Panc1 (cell line): Measurements from ENCODE around the gene RASA3.

Source experiments
- POLR2AphosphoS5 ChIP-seq: IDR thresholded peaks from 2 replicates; pipeline ENCODE4 v1.6.1; 2012; ENCODE audit warnings: mild to moderate bottlenecking, low read depth, low read length, moderate library complexity
- SIN3A ChIP-seq: IDR thresholded peaks from 2 replicates; pipeline ENCODE4 v1.6.1; 2012; ENCODE audit warnings: low read depth, mild to moderate bottlenecking, low read length, moderate library complexity, borderline replicate concordance; ENCODE audit not compliant: insufficient read depth
- TCF7L2 ChIP-seq: IDR thresholded peaks from 2 replicates; pipeline ENCODE4 v1.6.1; 2011; ENCODE audit warnings: mild to moderate bottlenecking, low read depth, low read length, inconsistent platforms
- TF ChIP-seq, protein P1 (sequence below): fragments of 450-650 bp; IDR thresholded peaks from 2 replicates; pipeline ENCODE4 v1.5.1; 2017; ENCODE audit warnings: mild to moderate bottlenecking
- TF ChIP-seq, protein P2 (sequence below), 2 experiments: IDR thresholded peaks; 2 replicates each; pipeline ENCODE4 v1.6.1; 2011 to 2012; ENCODE audit warnings: low read depth in 2 of 2, control low read depth in 1 of 2, low read length in 1 of 2, mild to moderate bottlenecking in 1 of 2, moderate library complexity in 1 of 2; ENCODE audit not compliant: insufficient read depth in 1 of 2

DNA sequence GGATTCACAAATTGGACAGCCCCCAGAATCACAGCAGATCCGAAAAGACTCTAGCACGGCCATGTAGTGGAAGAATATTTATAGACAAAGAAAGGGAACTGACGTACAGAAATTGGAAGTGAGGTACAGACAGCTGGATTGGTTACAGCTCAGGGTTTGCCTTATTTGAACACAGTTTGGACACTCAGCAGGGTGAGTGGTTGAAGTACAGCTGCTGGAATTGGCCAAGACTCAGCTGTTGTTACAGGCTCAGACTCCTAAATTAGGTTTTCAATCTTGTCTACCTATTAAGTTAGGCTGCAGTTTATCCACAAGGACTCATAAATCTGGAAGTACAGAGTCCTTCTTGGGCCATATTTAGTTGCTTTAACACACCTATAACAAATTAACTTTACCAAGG, 40.8 kb upstream of the RASA3 start:
- TF ChIP-seq, protein P1, sequence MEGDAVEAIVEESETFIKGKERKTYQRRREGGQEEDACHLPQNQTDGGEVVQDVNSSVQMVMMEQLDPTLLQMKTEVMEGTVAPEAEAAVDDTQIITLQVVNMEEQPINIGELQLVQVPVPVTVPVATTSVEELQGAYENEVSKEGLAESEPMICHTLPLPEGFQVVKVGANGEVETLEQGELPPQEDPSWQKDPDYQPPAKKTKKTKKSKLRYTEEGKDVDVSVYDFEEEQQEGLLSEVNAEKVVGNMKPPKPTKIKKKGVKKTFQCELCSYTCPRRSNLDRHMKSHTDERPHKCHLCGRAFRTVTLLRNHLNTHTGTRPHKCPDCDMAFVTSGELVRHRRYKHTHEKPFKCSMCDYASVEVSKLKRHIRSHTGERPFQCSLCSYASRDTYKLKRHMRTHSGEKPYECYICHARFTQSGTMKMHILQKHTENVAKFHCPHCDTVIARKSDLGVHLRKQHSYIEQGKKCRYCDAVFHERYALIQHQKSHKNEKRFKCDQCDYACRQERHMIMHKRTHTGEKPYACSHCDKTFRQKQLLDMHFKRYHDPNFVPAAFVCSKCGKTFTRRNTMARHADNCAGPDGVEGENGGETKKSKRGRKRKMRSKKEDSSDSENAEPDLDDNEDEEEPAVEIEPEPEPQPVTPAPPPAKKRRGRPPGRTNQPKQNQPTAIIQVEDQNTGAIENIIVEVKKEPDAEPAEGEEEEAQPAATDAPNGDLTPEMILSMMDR, result no peak
- TF ChIP-seq SIN3A (no peak), POLR2AphosphoS5 (no peak), TCF7L2 (no peak)
- TF ChIP-seq, protein P2, sequence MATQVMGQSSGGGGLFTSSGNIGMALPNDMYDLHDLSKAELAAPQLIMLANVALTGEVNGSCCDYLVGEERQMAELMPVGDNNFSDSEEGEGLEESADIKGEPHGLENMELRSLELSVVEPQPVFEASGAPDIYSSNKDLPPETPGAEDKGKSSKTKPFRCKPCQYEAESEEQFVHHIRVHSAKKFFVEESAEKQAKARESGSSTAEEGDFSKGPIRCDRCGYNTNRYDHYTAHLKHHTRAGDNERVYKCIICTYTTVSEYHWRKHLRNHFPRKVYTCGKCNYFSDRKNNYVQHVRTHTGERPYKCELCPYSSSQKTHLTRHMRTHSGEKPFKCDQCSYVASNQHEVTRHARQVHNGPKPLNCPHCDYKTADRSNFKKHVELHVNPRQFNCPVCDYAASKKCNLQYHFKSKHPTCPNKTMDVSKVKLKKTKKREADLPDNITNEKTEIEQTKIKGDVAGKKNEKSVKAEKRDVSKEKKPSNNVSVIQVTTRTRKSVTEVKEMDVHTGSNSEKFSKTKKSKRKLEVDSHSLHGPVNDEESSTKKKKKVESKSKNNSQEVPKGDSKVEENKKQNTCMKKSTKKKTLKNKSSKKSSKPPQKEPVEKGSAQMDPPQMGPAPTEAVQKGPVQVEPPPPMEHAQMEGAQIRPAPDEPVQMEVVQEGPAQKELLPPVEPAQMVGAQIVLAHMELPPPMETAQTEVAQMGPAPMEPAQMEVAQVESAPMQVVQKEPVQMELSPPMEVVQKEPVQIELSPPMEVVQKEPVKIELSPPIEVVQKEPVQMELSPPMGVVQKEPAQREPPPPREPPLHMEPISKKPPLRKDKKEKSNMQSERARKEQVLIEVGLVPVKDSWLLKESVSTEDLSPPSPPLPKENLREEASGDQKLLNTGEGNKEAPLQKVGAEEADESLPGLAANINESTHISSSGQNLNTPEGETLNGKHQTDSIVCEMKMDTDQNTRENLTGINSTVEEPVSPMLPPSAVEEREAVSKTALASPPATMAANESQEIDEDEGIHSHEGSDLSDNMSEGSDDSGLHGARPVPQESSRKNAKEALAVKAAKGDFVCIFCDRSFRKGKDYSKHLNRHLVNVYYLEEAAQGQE (IDR thresholded peaks at IDR 0.05; ENCODE audit: insufficient read depth in 1 of 2, low read depth in 2 of 2, low read length in 1 of 2), result no peak
